Measurements from ENCODE around the gene POLR3G. TPM values are rescaled to one million over a fixed set of nuclear protein-coding genes. Genes with fewer than 3 reads are reported as not detected.

Gene POLR3G
- total and polyA plus RNA-seq, 9 donors = 0.79 to 4.2 (median 1.8) TPM

GRCh38 chr5:90553711-90554110 is 79.0 kb downstream of the POLR3G start:
- intact Hi-C loops (cut with DNase I) = no loop called here
- DNase-seq = no peak
- H3K4me1 ChIP-seq (ENCODE audit: insufficient read depth) = peaks cover 4% of the 10 kb centered on the region
- TF ChIP-seq EP300 (IDR thresholded peaks at IDR 0.05) (no peak), CTCF (IDR thresholded peaks at IDR 0.05) (no peak), POLR2A (IDR thresholded peaks at IDR 0.05) (no peak)
- H3K27ac ChIP-seq = no peak overlapping the region
- H3K9me3 ChIP-seq = no peaks in the 10 kb centered on the region
- H3K4me3 ChIP-seq = no peak overlapping the region
- no peaks in the 10 kb centered on the region for H3K36me3 ChIP-seq
- H3K27me3 ChIP-seq = no peaks in the 10 kb centered on the region

- Histone ChIP-seq H3K9me3 (no peaks in the 10 kb centered on the region), H3K36me3 (no peaks in the 10 kb centered on the region), H3K27ac (no peak overlapping the region), H3K4me1 (ENCODE audit: insufficient read depth) (peaks cover 4% of the 10 kb centered on the region), H3K27me3 (no peaks in the 10 kb centered on the region), H3K4me3 (no peak overlapping the region)
- intact Hi-C loops (cut with DNase I) = no loop called here
- no peak for DNase-seq
- no peak for TF ChIP-seq EP300 (IDR thresholded peaks at IDR 0.05)
- no peak for TF ChIP-seq POLR2A (IDR thresholded peaks at IDR 0.05)
- TF ChIP-seq CTCF (IDR thresholded peaks at IDR 0.05) = no peak
- WGBS, 3 donors = 69 to 80% (median 79%) methylated on average over 4 of the region's 4 CpGs
Observed at GRCh38 chr5:90554358-90555006, 79.8 kb downstream of the POLR3G start.

- intact Hi-C loops (cut with DNase I) = no loop called here
- Histone ChIP-seq H3K36me3 (no peaks in the 10 kb centered on the region), H3K27ac (no peak overlapping the region), H3K4me1 (ENCODE audit: insufficient read depth) (peaks cover 4% of the 10 kb centered on the region), H3K4me3 (no peak overlapping the region), H3K9me3 (no peaks in the 10 kb centered on the region), H3K27me3 (no peaks in the 10 kb centered on the region)
- no peak for DNase-seq
- TF ChIP-seq CTCF (IDR thresholded peaks at IDR 0.05) (no peak), POLR2A (IDR thresholded peaks at IDR 0.05) (no peak), EP300 (IDR thresholded peaks at IDR 0.05) (no peak)
Observed at GRCh38 chr5:90555666-90556065, 81.0 kb downstream of the POLR3G start.

GRCh38 chr5:90557391-90557790 is 82.7 kb downstream of the POLR3G start:
- intact Hi-C loops (cut with DNase I) = no loop called here
- TF ChIP-seq EP300 (IDR thresholded peaks at IDR 0.05) = no peak
- TF ChIP-seq CTCF (IDR thresholded peaks at IDR 0.05) = no peak
- no peak for TF ChIP-seq POLR2A (IDR thresholded peaks at IDR 0.05)
- Histone ChIP-seq H3K4me3 (no peak overlapping the region), H3K36me3 (no peaks in the 10 kb centered on the region), H3K9me3 (no peaks in the 10 kb centered on the region), H3K27me3 (no peaks in the 10 kb centered on the region), H3K4me1 (ENCODE audit: insufficient read depth) (peaks cover 4% of the 10 kb centered on the region), H3K27ac (no peak overlapping the region)
- DNase-seq = no peak
- WGBS, 3 donors = 18 to 28% (median 22%) methylated on average over 9 of the region's 9 CpGs
